GM18520 (cell line): ENCODE results near the gene RASD2.

Source experiments
- ATAC-seq: cut with Tn5 transposase; IDR thresholded peaks from one replicate; pipeline ENCODE4 v1.9.1; 2021; ENCODE audit not compliant: unreplicated experiment

RASD2 gene

DNA sequence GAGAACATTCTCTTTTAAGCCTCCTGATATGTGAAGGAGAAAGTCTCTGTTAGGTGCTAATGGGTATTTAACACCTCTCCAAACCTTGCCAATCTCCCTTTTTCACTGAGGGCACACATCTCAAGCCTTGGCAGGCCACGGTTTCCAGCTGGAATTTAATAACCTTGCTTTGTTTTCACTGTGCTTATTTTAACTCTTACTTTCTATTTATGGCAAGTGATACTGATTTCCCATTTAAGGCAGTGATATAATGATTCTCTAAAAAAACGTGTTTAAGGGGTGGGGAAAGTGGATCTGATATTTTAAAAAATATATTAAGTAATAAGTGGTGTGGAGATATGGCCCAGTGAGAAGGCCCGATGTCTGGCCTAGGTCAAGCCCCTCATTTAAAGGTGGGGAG is 1.1 kb upstream of the RASD2 start:
- ATAC-seq = no peak

- ATAC-seq = no peak
Measured at GRCh38 chr22:35539910-35540594, 579 bp upstream of the RASD2 start.

GRCh38 chr22:35541254-35541748 is 670 bp downstream of the RASD2 start:
- ATAC-seq = no peak

- ATAC-seq = no peak
Measured at GRCh38 chr22:35542157-35542938, 1.7 kb downstream of the RASD2 start.

- no peak for ATAC-seq
Measured at GRCh38 chr22:35542939-35543516, 2.4 kb downstream of the RASD2 start.

GRCh38 chr22:35543702-35544101 is 3.1 kb downstream of the RASD2 start:
- no peak for ATAC-seq

DNA sequence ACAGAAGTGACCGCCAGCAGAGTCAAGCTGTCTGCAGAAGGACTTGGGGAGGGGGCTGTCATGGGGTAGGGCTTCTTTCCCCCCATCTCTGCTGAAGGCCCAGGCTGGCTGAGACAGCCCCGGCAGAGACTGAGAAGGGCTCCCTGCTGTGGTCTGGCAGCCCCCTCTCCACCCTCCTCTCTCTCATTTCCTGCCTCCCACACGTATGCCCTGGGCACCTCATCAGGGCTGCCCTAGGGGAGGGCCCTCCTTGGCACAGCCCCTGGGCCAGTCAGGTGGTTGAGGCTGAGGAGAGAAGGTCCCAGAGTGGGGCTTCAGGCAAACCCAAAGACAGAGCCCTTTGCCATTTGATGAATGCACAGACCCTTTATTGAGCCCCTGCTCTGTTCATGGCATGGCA is 3.6 kb downstream of the RASD2 start:
- ATAC-seq = no peak

GRCh38 chr22:35544827-35545226 is 4.2 kb downstream of the RASD2 start:
- ATAC-seq = no peak

GRCh38 chr22:35546886-35547285 is 6.3 kb downstream of the RASD2 start:
- ATAC-seq = no peak

DNA sequence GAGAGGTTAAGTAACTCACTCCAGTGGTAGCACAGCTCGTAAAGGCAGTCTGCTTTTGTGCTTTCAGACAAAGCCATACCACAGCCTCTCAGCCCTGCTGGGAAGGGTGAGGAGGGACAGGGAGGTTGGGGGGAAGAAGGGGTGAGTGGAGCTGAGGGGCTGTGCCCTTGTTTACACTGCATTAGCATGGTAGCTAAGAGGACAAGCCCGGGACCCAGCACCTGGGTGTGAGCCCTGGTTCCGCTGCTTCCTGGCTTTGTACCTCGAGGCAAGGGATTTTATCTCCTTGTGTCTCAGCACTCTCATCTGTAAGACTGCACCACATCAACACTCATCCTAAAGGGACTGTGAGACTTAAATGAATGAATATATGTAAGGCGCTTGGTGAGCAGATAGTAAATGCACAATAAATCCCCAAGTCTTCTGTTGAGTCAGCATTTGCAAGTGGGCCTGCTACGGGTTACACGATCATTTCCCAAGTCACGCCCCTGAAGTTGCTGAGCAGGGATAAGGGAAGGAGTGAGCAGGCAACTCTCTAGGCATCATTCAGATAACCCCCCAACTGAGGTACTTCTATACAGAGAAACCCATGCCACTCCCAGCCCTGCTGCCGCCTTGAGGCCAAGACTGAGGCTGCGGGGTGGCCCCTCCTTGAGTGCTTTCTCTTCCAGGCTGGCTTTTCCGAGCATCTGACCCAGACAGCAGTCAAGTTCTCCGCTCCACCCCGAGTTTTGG is 7.5 kb downstream of the RASD2 start:
- ATAC-seq = no peak

DNA sequence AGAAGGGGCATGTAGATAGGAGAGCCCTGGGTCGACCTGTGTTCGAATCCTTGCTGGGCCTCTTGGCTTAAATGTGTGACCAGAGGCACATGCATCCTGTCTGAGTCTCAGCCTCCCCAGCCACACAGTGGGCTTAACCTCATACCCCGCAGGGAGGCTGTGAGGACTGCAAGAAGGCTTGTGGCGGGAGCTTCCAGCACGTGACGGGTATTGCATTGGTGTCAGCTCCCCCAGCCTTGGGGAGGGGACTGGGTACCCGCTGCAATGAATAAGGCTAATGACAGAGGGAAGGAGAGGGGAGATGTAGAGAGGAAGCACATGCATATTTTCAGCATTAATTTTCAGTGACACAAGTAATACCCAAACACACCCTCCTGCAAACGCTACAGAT is 8.1 kb downstream of the RASD2 start:
- no peak for ATAC-seq

GRCh38 chr22:35549328-35549727 is 8.7 kb downstream of the RASD2 start:
- no peak for ATAC-seq

- no peak for ATAC-seq
Measured at GRCh38 chr22:35551549-35552177, 11.0 kb downstream of the RASD2 start.

GRCh38 chr22:35552196-35552842 is 11.7 kb downstream of the RASD2 start:
- no peak for ATAC-seq

DNA sequence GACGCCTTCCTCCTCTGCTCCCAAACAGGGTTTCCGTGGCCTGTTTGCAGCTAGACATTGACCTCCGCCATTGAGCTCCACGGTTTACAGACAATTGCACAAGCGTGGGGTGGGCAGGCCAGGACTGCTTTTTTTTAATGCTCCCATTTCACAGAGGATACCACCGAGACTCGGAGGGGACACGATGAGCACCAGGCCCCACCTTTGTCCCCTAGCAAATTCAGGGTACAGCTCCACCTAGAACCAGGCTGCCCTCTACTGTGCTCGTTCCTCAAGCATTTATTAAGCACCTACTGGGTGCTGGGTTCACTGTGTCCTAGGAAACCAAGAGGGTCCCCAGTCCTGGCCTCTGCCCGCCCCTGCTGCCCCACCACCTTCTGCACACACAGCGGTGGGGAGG is 12.2 kb downstream of the RASD2 start:
- no peak for ATAC-seq

- no peak for ATAC-seq
Measured at GRCh38 chr22:35553341-35553740, 12.7 kb downstream of the RASD2 start.

GRCh38 chr22:35554297-35554845 is 13.7 kb downstream of the RASD2 start:
- ATAC-seq = no peak

DNA sequence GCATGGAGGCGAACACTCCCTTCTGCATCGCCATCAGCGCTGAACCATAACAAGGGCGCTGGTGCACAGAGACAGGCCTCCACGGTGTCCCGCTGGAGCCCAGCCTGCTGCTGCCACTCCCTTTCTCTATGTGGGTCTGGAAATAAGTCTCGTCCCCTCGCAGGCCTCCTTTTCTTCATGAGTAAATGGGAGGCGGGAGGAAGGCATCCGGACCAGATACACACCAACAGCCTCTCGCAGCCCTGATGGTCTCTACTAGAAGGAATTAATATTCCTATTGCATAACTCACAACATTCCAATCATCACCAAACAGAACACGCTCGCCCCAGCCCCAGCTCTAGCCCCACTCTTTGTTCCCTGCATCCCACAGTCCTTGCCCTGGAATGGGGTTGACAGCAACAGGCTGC is 14.9 kb downstream of the RASD2 start:
- ATAC-seq = no peak

- ATAC-seq = no peak
Measured at GRCh38 chr22:35555946-35556547, 15.4 kb downstream of the RASD2 start.

GRCh38 chr22:35556666-35557065 is 16.0 kb downstream of the RASD2 start:
- no peak for ATAC-seq
